HepG2 (cell line): Measurements from ENCODE around the gene ALDH16A1. TPM values are rescaled to one million over a fixed set of nuclear protein-coding genes. Genes with fewer than 3 reads are reported as not detected.

Experiments used
- polyA plus RNA-seq, 8 experiments: library from polyadenylated mRNA; depleted of rRNA in 3 of 8; stranded (reverse) in 7 of 8; unstranded in 1 of 8; fragments of >200 nt; fragmentation: Illumina TruSeq in 4 of 8; extraction: Trizol in 4 of 8; gene quantifications; 2 replicates each; pipeline versions ENCODE4 v1.2.1 to v1.2.3, GENCODE V29; 2011 to 2016; ENCODE audit warnings: low read depth in 4 of 8, missing spikeins in 1 of 8, mixed read lengths in 1 of 8; ENCODE audit not compliant: insufficient read depth in 1 of 8
- total RNA-seq, 5 experiments: library from RNA; depleted of rRNA; stranded (reverse); fragments of >200 nt; fragmentation: Illumina TruSeq; extraction: Trizol; gene quantifications; 2 replicates each; pipeline ENCODE4 v1.2.3, GENCODE V29; 2016; ENCODE audit warnings: low read depth in 1 of 5
- TF ChIP-seq, protein P1 (sequence below): sonication (generic); formaldehyde crosslinking; IDR thresholded peaks from one replicate; pipeline ENCODE4 v1.5.1; 2020; ENCODE audit warnings: mild to moderate bottlenecking, missing genetic modification reagents; ENCODE audit errors: not compliant biosample characterization
- TF ChIP-seq, protein P2 (sequence below): sonication (generic); formaldehyde crosslinking; IDR thresholded peaks from 2 replicates; pipeline ENCODE4 v1.4.0; 2020; ENCODE audit warnings: missing genetic modification reagents

The ALDH16A1 gene
- total and polyA plus RNA-seq, 2 of the 13 experiments (the other 11 are each of a cell fraction or from before 2014, with no cell fraction given), result 8.4 to 34.9 TPM

- TF ChIP-seq, protein P1, sequence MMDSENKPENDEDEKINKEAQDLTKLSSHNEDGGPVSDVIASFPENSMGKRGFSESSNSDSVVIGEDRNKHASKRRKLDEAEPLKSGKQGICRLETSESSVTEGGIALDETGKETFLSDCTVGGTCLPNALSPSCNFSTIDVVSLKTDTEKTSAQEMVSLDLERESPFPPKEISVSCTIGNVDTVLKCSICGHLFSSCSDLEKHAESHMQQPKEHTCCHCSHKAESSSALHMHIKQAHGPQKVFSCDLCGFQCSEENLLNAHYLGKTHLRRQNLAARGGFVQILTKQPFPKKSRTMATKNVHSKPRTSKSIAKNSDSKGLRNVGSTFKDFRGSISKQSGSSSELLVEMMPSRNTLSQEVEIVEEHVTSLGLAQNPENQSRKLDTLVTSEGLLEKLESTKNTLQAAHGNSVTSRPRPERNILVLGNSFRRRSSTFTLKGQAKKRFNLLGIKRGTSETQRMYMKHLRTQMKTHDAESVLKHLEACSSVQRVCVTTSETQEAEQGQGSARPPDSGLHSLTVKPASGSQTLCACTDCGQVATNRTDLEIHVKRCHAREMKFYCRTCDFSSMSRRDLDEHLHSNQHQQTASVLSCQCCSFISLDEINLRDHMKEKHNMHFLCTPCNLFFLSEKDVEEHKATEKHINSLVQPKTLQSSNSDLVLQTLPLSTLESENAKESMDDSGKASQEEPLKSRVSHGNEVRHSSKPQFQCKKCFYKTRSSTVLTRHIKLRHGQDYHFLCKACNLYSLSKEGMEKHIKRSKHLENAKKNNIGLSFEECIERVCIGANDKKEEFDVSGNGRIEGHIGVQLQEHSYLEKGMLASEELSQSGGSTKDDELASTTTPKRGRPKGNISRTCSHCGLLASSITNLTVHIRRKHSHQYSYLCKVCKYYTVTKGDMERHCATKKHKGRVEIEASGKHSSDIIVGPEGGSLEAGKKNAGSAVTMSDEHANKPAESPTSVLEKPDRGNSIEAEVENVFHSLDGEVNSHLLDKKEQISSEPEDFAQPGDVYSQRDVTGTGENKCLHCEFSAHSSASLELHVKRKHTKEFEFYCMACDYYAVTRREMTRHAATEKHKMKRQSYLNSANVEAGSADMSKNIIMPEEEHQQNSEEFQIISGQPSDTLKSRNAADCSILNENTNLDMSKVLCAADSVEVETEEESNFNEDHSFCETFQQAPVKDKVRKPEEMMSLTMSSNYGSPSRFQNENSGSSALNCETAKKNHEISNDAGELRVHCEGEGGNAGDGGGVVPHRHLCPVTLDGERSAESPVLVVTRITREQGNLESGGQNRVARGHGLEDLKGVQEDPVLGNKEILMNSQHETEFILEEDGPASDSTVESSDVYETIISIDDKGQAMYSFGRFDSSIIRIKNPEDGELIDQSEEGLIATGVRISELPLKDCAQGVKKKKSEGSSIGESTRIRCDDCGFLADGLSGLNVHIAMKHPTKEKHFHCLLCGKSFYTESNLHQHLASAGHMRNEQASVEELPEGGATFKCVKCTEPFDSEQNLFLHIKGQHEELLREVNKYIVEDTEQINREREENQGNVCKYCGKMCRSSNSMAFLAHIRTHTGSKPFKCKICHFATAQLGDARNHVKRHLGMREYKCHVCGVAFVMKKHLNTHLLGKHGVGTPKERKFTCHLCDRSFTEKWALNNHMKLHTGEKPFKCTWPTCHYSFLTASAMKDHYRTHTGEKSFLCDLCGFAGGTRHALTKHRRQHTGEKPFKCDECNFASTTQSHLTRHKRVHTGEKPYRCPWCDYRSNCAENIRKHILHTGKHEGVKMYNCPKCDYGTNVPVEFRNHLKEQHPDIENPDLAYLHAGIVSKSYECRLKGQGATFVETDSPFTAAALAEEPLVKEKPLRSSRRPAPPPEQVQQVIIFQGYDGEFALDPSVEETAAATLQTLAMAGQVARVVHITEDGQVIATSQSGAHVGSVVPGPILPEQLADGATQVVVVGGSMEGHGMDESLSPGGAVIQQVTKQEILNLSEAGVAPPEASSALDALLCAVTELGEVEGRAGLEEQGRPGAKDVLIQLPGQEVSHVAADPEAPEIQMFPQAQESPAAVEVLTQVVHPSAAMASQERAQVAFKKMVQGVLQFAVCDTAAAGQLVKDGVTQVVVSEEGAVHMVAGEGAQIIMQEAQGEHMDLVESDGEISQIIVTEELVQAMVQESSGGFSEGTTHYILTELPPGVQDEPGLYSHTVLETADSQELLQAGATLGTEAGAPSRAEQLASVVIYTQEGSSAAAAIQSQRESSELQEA (CRISPR knock-in tag), result no peak
- TF ChIP-seq, protein P2, sequence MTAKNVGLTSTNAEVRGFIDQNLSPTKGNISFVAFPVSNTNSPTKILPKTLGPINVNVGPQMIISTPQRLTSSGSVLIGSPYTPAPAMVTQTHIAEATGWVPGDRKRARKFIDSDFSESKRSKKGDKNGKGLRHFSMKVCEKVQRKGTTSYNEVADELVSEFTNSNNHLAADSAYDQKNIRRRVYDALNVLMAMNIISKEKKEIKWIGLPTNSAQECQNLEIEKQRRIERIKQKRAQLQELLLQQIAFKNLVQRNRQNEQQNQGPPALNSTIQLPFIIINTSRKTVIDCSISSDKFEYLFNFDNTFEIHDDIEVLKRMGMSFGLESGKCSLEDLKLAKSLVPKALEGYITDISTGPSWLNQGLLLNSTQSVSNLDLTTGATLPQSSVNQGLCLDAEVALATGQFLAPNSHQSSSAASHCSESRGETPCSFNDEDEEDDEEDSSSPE (CRISPR knock-in tag), result peak; percentile 75
- TF ChIP-seq, all 625 proteins: peak for 6
These were observed 18.0 kb upstream of the ALDH16A1 start (continued) for GRCh38 chr19:49434907-49435583.
